Caki2 (cell line): ENCODE data around the gene COPS3. TPM values are rescaled to one million over a fixed set of nuclear protein-coding genes. Genes with fewer than 3 reads are reported as not detected.

Experiments used
- DNase-seq: peaks from one replicate; pipeline ENCODE4 v3.0.0-alpha.2; 2015; ENCODE audit warnings: low read depth
- in situ Hi-C: cut with HindIII; loops from 2 replicates; pipeline ENCODE4 v1.10.0; 2016; ENCODE audit warnings: low sequenced_read_pairs, low pct_unique_long_range_greater_than_20kb, mixed read lengths
- total RNA-seq: library from RNA; depleted of rRNA; stranded (reverse); fragments of >200 nt; shearing (Covaris generic); gene quantifications from 2 replicates; pipeline ENCODE4 v1.2.3, GENCODE V29; 2014; ENCODE audit warnings: low replicate concordance; rRNA removed

Gene COPS3
- 68.5 and 89.0 TPM in 2 replicates for total RNA-seq

DNA sequence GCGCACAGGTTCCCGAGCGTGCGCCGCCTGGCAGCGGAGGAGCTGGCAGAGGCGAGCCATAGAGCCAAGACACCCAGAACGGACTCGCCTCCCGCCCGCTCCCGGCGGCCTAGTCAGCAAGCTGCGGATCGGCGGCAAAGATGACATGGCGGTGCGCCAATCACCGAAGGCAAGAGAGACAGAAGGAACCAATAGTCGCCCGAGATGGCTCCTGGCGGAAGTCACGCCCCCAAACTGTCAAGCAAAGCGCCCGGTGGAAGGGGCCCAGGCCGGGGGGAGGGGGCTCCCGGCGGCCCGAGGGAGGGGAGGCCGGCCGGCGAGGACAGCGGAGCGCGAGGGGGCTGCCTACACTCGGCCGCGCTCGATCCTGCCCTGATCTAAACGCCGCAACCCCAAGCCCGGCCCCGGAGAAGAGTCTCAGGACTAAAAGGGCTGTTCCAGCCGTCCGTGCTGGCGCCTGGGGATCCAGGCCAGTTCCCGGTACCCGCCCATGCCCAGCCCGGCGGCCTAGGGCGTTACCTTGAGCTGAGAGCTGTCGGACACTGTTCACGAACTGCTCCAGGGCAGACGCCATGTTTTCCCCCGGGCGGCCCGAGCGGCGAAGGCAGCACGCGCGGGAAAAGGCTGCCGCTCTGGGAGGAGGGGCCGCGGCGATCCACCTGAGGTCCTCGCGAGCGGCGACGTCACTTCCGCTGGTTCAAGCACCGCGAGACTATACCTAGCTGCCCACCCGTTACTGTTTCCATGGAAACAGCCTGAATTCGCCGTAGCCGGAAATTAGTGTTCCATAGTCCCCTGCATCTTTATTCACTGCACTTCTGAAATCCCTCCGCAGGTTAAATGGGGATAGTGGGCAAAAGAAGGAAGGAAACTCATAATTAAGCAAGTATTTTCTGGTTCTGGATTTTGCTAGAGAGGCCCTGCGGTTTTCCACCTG, at the start of gene COPS3:
Gene COPS3 (minus strand): TSS at position 634 of the 937 bp plus-strand sequence. CDS start 60 bp downstream, at position 574.
- peak; percentile 90 for DNase-seq

GRCh38 chr17:17328251-17328650, 47.2 kb upstream of the COPS3 start:
- in situ Hi-C loops, result no loop called here
- DNase-seq, result no peak

More for the DNA sequence above, at the start of gene COPS3:
- in situ Hi-C loops, result no loop called here

DNA sequence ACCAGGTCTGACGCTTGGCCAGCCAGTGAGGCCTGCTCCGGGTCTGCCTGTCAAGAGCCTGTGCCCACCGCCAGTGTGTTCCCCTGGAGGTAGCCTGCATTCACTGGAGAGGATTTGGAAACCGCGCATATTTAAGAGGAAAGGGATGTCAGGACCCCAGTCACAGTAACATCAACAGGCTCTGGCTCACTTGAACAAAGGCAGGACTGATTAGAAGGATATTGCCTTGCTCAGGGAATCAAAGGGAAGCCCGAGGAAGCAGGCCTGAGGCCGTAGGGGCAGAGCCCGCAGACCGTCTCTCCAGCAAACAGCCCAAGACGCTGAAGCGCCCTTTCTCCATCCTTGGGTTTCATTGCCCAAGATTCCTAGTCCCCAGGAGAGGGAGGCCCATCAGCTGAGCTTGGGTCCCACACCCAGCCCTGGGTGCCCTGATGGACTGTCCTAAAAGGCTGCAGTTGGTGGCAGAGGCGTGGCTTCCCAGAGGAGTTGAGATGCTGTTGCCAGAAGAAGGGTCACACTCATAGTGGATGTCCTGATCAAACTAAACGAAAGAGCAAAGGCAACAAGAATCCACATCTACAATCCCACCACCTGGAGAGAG, 45.3 kb upstream of the COPS3 start:
- no peak for DNase-seq
- in situ Hi-C loops, result no loop called here

GRCh38 chr17:17325816-17326215, 44.8 kb upstream of the COPS3 start:
- in situ Hi-C loops, result no loop called here

GRCh38 chr17:17325228-17325627, 44.2 kb upstream of the COPS3 start:
- in situ Hi-C loops, result no loop called here
- no peak for DNase-seq

More at GRCh38 chr17:17325816-17326215, 44.8 kb upstream of the COPS3 start:
- DNase-seq, result no peak

- in situ Hi-C loops, result no loop called here
- DNase-seq, result no peak
Measured at GRCh38 chr17:17324616-17325015, 43.6 kb upstream of the COPS3 start.

DNA sequence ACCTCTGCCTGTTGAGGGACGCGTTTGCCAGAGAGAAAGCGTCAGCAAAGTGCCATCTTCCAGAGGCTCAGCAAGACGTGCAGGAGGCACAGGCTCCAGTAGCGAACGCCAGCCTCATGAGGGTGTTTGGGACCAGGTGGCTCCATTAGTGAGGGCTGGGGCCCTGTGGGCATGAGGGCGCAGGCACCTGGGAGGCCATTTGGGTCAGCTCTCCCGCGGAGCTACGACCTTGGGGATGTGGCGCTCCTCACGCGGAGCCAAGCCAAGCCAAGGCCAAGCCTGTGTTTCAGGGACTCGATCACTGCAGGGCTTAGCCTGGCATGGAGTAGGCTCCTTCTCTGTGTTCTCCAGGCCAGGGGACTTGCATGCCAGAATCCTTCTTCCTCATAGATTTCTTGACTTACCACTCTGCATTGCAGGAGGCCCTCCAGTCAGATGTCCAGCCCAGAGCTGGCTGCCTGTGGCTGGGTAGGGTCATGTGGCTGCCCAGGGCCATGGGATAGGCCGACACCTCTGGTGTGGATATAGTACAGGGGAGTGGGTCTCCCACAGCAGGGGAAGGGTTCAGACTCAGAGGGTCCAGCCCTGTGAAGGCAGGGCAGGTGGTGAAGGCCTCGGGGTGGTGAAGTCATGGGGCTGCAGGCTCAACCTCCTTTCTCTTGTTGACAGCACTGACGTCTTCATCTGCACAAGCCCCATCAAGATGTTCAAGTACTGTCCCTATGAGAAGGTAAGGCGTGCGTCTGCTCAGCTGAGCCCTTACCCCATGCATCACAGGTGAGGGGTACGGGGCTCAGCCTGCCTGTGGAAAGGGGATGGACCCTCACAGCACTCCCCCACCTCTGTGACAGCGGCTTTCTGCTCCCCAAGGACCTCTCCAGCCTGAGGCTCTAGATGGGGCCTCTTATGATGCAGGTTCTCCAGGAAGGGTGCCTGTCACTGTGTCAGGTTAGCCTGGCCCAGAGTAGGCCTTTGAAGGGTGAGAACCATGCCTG, 41.8 kb upstream of the COPS3 start:
- in situ Hi-C loops, result no loop called here
- no peak for DNase-seq

- in situ Hi-C loops, result no loop called here
- DNase-seq, result no peak
Measured at GRCh38 chr17:17321356-17322025, 40.4 kb upstream of the COPS3 start.

DNA sequence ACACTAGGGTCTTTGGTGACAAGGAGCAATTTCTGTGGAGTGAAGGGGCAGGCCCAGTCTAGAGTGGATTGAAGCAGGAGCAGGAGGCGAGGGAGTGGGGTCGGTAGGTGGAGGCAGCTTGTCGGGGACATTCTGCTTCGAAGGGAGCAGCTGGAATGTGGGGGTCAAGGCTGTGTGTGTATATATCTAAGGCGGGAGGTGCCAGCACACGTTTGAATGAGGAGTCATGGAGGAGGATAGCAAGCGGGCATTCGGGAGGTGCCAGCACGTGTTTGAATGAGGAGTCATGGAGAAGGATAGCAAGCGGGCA, 39.8 kb upstream of the COPS3 start:
- in situ Hi-C loops, result no loop called here
- DNase-seq, result no peak

DNA sequence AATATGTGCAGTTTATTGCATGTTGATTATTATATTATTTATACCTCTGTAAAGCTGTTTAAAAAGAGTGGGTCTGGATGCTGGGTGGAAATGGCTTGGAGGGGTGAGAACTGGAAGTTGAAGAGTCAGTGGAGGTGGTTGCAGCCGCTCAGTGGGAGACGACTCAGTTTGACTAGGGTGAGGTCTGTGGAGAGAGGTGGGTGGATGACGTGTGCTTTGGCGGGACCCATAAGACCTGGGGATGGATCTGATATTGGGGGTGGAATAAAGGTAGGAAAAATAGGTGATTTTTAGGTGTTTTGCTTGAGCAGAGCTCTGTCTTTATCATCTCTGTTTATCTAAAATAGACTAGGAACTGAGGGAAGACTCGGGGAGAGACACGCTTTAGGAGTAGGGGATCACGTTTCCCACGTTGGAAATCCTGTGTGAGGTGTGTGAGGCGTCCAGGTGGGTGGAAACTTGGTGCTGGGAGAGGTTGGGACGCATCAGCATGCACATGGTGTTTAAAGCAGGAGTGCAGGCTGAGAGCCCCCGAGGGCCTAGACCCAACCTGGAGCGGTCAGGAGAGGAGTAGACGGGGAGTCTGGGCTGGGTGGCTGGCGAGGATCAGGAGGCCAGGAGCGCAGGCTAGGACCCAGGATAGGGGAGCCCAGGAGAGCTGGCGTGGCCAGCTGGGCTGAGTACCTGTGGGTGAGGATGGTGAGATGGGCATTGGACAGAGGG, 39.3 kb upstream of the COPS3 start:
- in situ Hi-C loops, result no loop called here
- DNase-seq, result no peak

GRCh38 chr17:17315142-17315821, 34.2 kb upstream of the COPS3 start:
- no peak for DNase-seq
- in situ Hi-C loops, result no loop called here

- in situ Hi-C loops, result no loop called here
- DNase-seq, result no peak
Measured at GRCh38 chr17:17314501-17315071, 33.5 kb upstream of the COPS3 start.

GRCh38 chr17:17313350-17313991, 32.4 kb upstream of the COPS3 start:
- no peak for DNase-seq
- in situ Hi-C loops, result no loop called here

DNA sequence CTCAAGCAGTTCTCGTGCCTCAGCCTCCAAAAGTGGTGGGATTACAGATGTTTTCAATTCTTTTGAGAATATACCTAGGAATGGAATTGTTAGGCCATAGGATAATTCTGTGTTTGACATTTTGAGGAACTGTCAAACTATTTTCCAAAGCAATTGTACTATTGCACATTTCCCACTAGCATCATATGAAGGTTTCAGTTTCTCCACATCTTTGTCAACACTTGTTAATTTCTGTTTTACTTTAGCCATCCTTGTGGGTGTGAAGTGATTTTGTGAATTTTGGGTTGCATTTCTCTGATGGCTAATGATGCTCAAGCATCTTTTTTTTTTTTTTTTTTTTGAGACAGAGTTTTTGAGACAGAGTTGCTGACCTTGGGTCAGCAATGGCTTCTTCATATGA, 28.3 kb upstream of the COPS3 start:
- in situ Hi-C loops, result no loop called here
- no peak for DNase-seq

DNA sequence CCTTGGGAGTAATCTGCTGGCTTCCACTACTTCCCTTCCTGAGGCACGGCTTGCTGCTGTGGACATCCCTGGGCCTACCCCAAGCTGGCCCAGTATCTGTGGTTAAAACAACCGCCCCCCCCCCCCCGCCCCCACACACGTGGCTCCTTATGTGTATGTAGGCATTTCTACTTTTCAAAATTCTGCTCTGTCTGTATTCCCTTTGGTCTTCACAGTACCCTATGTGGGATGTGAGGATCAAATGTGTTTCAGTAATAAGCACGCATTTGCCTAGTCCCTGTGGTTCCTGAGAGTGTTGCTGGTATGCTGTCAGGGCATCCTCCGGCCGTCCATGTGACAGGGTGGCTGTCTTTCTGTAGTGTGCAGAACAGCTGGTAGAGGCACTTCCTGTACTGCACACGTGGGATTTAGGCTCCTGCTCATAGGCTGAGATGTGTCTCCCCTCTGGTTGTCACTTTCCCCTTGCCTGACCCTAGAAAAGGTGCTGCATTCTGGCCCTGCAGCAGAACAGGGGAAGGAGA, 24.3 kb upstream of the COPS3 start:
- in situ Hi-C loops, result no loop called here
- no peak for DNase-seq

DNA sequence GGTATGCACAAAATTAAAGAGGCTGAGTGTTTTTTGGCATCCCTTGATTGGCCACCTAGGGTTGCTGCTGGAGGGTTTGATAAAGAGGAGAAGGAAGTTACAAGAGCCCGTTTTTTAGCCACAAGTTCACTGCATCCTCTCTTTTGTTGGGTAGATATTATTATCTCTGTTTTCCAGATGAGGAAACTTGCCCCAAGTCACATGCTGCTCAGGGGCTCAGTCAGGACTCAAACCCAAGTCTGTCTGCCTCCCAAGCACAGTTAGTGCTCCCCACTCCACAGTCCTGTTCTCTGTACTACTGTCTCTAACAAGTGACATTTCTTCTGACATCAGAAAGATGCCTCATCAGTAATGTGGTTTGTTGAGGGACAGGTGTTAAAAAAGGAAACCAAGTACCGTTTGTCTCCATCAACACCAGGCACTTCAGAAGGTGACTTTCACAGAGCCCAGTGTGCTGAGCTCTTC, 23.5 kb upstream of the COPS3 start:
- no peak for DNase-seq
- in situ Hi-C loops, result no loop called here
